Measurements from ENCODE around the gene ATP6V1C2. TPM values are rescaled to one million over a fixed set of nuclear protein-coding genes. Genes with fewer than 3 reads are reported as not detected.
A peak's percentile ranks its signal among the peaks of the same experiment; 100 is the strongest.

Gene ATP6V1C2
- total and polyA plus RNA-seq, 2 donors (not counting 3 experiments of a cell fraction or from before 2014, with no cell fraction given): 0.03 to 0.13 TPM

DNA sequence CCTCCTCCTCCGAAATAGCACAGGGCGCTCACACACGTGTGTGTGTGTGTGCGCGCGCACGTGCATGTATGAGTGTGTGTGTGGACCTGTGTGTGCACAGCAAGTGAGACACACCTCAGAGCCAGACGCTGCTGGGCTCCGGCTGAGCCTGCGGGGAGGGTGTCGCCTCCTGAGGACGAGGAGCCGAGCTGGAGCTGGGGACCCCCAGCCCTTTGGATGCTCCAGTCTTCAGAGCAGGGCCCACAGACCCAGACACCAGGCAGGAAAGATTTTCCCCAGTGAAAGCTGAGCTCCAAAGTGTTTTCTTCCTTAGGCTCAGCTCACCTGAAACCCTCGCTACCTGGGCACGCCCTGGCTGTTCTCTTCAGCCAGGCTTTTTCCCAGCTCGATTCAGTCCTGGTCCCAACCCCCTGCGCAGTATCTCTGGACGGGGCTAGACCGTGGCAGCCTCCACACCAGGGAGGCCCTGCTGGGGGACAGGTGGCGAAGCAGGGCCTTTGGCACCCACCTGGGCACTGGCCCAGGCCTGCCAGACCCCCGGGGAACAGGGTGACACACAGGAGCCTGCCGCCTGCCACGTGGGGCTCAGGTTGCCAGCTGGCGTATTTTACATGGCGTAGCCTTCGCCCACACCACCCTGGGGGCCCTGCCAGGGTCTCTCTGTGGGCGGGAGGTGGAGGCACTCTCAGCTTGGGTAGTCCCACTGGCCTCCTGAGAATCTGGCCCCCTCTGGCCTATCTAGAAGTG, 55.0 kb downstream of the ATP6V1C2 start:
- TF ChIP-seq POLR2AphosphoS5 (IDR thresholded peaks at IDR 0.05; ENCODE audit: insufficient read depth, low read depth, low read length) (peak; percentile 10), GATA2 (IDR thresholded peaks at IDR 0.05; ENCODE audit: insufficient read depth, insufficient read length, low read depth, low read length) (no peak)
- Histone ChIP-seq H3K4me3 (replicated peaks in 1 of 3; ENCODE audit: insufficient read depth in 1 of 3, low read depth in 1 of 3, low read length in 3 of 3) (no peak overlapping the region), H3K27ac (ENCODE audit: insufficient read depth, low read depth, low read length) (no peak overlapping the region), H3K36me3 (ENCODE audit: control insufficient read depth in 2 of 2, extremely low read depth in 1 of 2, insufficient read depth in 2 of 2, low read length in 2 of 2) (peaks cover 3 to 18% of the 10 kb centered on the region in 2 experiments), H4K20me1 (replicated peaks; ENCODE audit: control insufficient read depth, extremely low read depth, insufficient read depth, low read length) (no peaks in the 10 kb centered on the region), H3K79me2 (ENCODE audit: control insufficient read depth, insufficient read depth, low read length) (no peaks in the 10 kb centered on the region), H3K9ac (replicated peaks; ENCODE audit: extremely low read depth, insufficient read depth, low read length) (no peak overlapping the region), H2AFZ (ENCODE audit: low read depth, low read length) (no peak overlapping the region), H3K4me2 (ENCODE audit: insufficient read depth, low read length) (no peak overlapping the region), H3K27me3 (ENCODE audit: control insufficient read depth in 2 of 2, insufficient read depth in 2 of 2, low read length in 2 of 2) (no peaks in the 10 kb centered on the region), H3K4me1 (ENCODE audit: control insufficient read depth, extremely low read depth, insufficient read depth, low read length) (no peaks in the 10 kb centered on the region), H3K9me3 (replicated peaks; ENCODE audit: control insufficient read depth, insufficient read depth, low read length) (no peaks in the 10 kb centered on the region), H3K9me1 (replicated peaks; ENCODE audit: control insufficient read depth, extremely low read depth, insufficient read depth, low read length) (no peaks in the 10 kb centered on the region)
- no peak for DNase-seq (ENCODE audit: low read depth, low spot score)
- dilution Hi-C loops (cut with MboI; ENCODE audit: extremely low pct_ligation_motif_present, low sequenced_read_pairs) (no loop called here), intact Hi-C loops (cut with micrococcal nuclease) (no loop called here)
- POLR2A ChIA-PET: no interaction called here
- FAIRE-seq: no peak
- CTCF ChIA-PET: no interaction called here
- no TSS peak for BruUV-seq (replicated peaks)

DNA sequence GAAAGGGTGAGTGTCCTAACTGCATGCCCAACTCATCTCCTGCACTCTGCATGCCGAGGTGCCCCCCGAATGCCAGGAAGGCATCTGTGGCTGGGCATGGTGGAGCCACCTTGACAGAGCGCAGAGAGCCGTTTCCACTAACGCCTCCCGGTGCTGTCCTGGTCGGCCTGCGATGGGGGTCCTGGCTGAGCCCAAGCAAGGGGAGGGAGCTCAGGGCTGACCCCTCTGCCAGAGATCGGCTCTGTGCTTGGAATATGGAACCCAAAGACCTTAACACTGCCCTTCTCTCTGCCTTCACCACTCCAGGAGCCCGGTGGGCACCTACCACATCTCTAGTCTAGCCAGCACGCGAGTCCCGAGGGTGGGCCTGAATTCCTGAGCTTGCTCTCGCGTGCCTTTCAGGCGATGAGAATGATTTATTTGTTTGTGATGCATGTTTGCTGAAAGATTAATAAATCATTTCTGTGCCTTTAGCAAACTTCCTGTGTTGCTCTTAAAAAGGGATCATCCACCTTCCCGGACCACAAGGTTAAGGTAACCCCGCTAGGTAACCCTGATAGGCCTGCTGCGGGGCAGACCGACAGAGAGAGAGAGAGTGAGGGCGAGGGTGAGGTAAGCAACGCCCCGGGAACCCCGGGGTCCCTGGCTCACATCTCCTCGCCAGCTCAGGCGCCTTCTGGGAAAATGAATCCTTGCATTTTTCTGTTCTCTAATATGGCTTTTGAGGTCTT, 55.8 kb downstream of the ATP6V1C2 start:
- intact Hi-C loops (cut with micrococcal nuclease): no loop called here
- no peak overlapping the region for H2AFZ ChIP-seq (ENCODE audit: low read depth, low read length)
- dilution Hi-C loops (cut with MboI; ENCODE audit: extremely low pct_ligation_motif_present, low sequenced_read_pairs): no loop called here
- H3K27ac ChIP-seq (ENCODE audit: insufficient read depth, low read depth, low read length): no peak overlapping the region
- peaks cover 8 to 26% of the 10 kb centered on the region in 2 experiments for H3K36me3 ChIP-seq (ENCODE audit: control insufficient read depth in 2 of 2, extremely low read depth in 1 of 2, insufficient read depth in 2 of 2, low read length in 2 of 2)
- FAIRE-seq (no peak), DNase-seq (ENCODE audit: low read depth, low spot score) (no peak)
- no peaks in the 10 kb centered on the region for H3K9me1 ChIP-seq (replicated peaks; ENCODE audit: control insufficient read depth, extremely low read depth, insufficient read depth, low read length)
- POLR2A ChIA-PET: interaction anchor here (0.9 kb wide), 1 partner anchor 11 kb away, joined by 4 read pairs; no protein-coding TSS in a partner anchor
- no peaks in the 10 kb centered on the region for H4K20me1 ChIP-seq (replicated peaks; ENCODE audit: control insufficient read depth, extremely low read depth, insufficient read depth, low read length)
- H3K4me2 ChIP-seq (ENCODE audit: insufficient read depth, low read length): no peak overlapping the region
- no peaks in the 10 kb centered on the region for H3K4me1 ChIP-seq (ENCODE audit: control insufficient read depth, extremely low read depth, insufficient read depth, low read length)
- CTCF ChIA-PET: no interaction called here
- H3K4me3 ChIP-seq (replicated peaks in 1 of 3; ENCODE audit: insufficient read depth in 1 of 3, low read depth in 1 of 3, low read length in 3 of 3): no peak overlapping the region
- no peak for TF ChIP-seq POLR2A (IDR thresholded peaks at IDR 0.05; ENCODE audit: low read depth, low read length)
- TF ChIP-seq, protein P1, sequence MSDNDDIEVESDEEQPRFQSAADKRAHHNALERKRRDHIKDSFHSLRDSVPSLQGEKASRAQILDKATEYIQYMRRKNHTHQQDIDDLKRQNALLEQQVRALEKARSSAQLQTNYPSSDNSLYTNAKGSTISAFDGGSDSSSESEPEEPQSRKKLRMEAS (IDR thresholded peaks at IDR 0.05; ENCODE audit: insufficient read depth, insufficient read length): no peak
- BruUV-seq (replicated peaks): no TSS peak
- no peaks in the 10 kb centered on the region for H3K79me2 ChIP-seq (ENCODE audit: control insufficient read depth, insufficient read depth, low read length)
- H3K9ac ChIP-seq (replicated peaks; ENCODE audit: extremely low read depth, insufficient read depth, low read length): no peak overlapping the region
- no peaks in the 10 kb centered on the region for H3K9me3 ChIP-seq (replicated peaks; ENCODE audit: control insufficient read depth, insufficient read depth, low read length)
- H3K27me3 ChIP-seq (ENCODE audit: control insufficient read depth in 2 of 2, insufficient read depth in 2 of 2, low read length in 2 of 2): no peaks in the 10 kb centered on the region

All from endothelial cell of umbilical vein (primary cell).